ENCODE measurements around the gene EAF1.

The EAF1 gene

DNA sequence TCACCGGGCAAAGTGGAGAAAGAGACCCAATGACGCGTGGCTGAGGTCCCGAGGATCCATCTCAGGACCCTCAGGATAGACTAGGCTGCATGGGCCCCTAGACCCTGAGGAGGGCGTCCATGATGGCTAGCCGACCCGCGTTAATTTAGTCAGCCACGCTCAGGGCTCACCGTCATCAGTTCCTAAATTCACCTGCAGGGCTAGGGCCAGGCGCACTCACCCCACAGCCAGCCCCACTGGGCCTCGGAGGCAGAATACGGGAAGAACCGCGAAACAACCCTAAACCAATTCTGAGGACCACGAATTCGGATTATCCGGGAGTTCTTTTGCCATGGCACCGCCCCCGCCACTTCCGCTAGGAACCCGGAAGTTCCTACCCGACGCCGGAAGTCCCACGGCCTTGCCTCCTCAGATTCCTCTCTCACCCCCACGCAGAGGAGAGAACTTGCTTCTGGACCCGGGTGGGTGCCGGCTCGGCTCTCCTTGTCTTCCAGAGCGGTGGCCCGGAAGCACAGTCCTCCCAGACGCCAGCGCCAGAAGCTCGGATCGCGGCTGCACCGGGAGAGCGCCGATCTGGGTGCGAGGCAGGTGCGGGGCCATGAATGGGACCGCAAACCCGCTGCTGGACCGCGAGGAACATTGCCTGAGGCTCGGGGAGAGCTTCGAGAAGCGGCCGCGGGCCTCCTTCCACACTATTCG, at the start of gene EAF1, which contains the start of gene METTL6:
EAF1 (plus strand) TSS at position 417 of the 699 bp plus-strand sequence; CDS start at position 599, 182 bp downstream.
METTL6 (minus strand) TSS at position 363 of the 699 bp plus-strand sequence. CDS start 1,033 bp downstream, outside the sequence.
- Histone ChIP-seq H3K36me3 (ENCODE audit: insufficient read depth, low read length) (no peaks in the 10 kb centered on the region; the same call in 1 of the 2 replicates), H3K79me2 (ENCODE audit: insufficient read depth, low read length) (peaks cover 75% of the 10 kb centered on the region), H3K4me2 (ENCODE audit: low read depth, low read length, poor library complexity, severe bottlenecking) (peak within 1 kb of the TSS; percentile 88), H3F3A (ENCODE audit: low read depth) (no peaks in the 10 kb centered on the region), H3K4me3 (ENCODE audit: low read length, poor library complexity, severe bottlenecking) (peak within 1 kb of the TSS; percentile 89), H2AFZ (ENCODE audit: low read length) (peak within 1 kb of the TSS; percentile 92), H3K9ac (ENCODE audit: low read depth, low read length, poor library complexity, severe bottlenecking) (peak within 1 kb of the TSS; percentile 79), H3K9me2 (replicated peaks; ENCODE audit: low read depth, low read length) (no peaks in the 10 kb centered on the region), H4K20me1 (ENCODE audit: insufficient read depth, low read length, poor library complexity, severe bottlenecking) (peaks cover 26% of the 10 kb centered on the region), H3K9me3 (ENCODE audit: insufficient read depth, low read depth, low read length) (no peaks in the 10 kb centered on the region), H3K4me1 (ENCODE audit: insufficient read depth, low read length, poor library complexity, severe bottlenecking) (peaks cover 59% of the 10 kb centered on the region), H3K27me3 (ENCODE audit: insufficient read depth, low read length, poor library complexity, severe bottlenecking) (no peaks in the 10 kb centered on the region)
- TF ChIP-seq EZH2phosphoT487 (IDR thresholded peaks at IDR 0.05; ENCODE audit: borderline replicate concordance): no peak
- TF ChIP-seq, protein P1, sequence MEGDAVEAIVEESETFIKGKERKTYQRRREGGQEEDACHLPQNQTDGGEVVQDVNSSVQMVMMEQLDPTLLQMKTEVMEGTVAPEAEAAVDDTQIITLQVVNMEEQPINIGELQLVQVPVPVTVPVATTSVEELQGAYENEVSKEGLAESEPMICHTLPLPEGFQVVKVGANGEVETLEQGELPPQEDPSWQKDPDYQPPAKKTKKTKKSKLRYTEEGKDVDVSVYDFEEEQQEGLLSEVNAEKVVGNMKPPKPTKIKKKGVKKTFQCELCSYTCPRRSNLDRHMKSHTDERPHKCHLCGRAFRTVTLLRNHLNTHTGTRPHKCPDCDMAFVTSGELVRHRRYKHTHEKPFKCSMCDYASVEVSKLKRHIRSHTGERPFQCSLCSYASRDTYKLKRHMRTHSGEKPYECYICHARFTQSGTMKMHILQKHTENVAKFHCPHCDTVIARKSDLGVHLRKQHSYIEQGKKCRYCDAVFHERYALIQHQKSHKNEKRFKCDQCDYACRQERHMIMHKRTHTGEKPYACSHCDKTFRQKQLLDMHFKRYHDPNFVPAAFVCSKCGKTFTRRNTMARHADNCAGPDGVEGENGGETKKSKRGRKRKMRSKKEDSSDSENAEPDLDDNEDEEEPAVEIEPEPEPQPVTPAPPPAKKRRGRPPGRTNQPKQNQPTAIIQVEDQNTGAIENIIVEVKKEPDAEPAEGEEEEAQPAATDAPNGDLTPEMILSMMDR (conservative IDR thresholded peaks at IDR 0.05; ENCODE audit: low read length): peak; percentile 24

DNA sequence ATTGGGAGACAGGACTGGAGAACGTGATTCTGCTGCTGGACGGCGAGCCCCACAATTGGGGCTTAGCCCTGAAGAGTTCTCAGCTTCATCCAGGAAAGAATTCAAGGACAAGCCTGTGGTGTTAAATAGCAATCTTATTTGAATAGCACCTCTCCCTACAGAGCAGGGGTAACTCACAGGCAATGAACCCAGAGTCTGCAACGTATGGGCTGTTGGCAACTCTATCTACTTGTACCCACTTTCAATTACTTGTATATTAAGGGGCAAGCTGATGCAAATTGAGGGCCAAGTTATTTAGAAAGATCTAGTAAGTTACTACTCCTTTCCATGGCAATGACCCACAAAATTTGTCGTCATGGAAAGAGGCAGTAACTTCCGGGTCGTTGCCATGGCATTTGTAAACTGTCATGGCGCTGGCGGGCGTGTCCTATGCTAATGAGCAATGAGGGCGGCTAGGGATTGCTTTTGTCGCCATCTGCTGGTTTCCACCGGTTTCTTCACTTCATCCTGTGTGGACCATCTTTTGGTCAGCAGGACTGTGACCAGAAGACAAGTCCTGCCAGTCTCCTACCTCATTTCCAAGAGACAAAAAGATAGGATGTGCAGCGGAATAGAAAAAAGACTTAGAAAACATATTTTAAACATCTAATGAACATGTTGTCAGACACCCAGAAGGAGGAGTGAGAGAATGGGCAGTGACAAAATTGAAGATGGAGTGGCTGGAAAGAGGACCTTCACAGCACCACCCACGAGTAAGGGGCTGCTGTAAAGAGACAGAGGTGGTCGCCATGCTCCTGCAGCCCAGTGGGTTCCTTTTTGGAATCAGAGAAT, 49.2 kb upstream of the EAF1 start:
- Histone ChIP-seq H3K4me1 (ENCODE audit: insufficient read depth, low read length, poor library complexity, severe bottlenecking) (no peaks in the 10 kb centered on the region), H3F3A (ENCODE audit: low read depth) (no peaks in the 10 kb centered on the region), H3K4me2 (ENCODE audit: low read depth, low read length, poor library complexity, severe bottlenecking) (peak overlapping the region; percentile 47), H3K36me3 (ENCODE audit: insufficient read depth, low read length) (no peaks in the 10 kb centered on the region), H3K9ac (ENCODE audit: low read depth, low read length, poor library complexity, severe bottlenecking) (no peak overlapping the region), H3K9me2 (replicated peaks; ENCODE audit: low read depth, low read length) (no peaks in the 10 kb centered on the region), H3K4me3 (ENCODE audit: low read length, poor library complexity, severe bottlenecking) (no peak overlapping the region), H4K20me1 (ENCODE audit: insufficient read depth, low read length, poor library complexity, severe bottlenecking) (no peaks in the 10 kb centered on the region), H2AFZ (ENCODE audit: low read length) (0 out of 2 replicates have a peak overlapping the region, but pooled peaks have one; percentile 29), H3K79me2 (ENCODE audit: insufficient read depth, low read length) (no peaks in the 10 kb centered on the region), H3K9me3 (ENCODE audit: insufficient read depth, low read depth, low read length) (no peaks in the 10 kb centered on the region), H3K27me3 (ENCODE audit: insufficient read depth, low read length, poor library complexity, severe bottlenecking) (no peaks in the 10 kb centered on the region)
- TF ChIP-seq, protein P1 (conservative IDR thresholded peaks at IDR 0.05; ENCODE audit: low read length): peak; percentile 86
- TF ChIP-seq EZH2phosphoT487 (IDR thresholded peaks at IDR 0.05; ENCODE audit: borderline replicate concordance): no peak

DNA sequence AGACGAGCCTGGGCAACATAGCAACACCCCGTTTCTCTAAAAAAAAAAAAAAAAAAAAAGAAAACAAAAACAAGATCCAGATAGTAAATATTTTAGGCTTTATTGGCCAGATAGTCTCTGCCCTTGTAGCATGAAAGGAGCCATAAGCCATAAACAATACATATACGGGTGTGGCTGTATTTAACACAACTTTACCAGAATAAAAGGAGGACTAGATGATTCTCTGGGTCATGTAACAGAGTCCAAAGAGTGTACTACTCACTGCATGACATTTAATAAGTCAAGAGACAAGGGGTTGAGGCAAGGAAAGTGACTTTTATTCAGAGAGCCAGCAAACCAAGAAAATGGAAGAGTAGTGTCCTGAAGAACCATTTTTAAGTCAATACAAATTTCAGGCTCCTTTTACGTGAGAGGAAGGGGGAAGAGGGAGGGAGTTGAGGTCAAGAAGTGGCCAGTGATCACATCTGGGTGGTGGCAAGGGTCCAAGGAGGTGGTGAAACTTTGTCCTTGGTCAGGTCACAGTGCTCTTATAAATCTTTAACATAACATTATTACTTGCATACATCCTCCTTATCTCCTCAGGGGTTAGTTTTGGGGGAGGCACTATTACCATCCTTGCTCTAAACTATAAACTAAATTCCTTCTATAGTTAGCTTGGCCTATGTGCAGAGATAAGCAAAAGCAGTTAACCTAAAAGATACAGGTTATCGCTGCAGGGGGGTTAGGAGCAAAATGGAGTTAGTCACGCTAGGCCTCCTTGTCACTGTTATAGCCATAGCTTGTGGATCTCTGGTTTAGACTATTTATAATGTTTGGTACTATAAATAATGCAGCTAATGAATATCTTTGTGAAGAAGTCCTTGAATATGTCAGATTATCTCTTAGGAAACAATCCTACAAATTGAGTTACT, 46.2 kb upstream of the EAF1 start:
- Histone ChIP-seq H3K4me3 (ENCODE audit: low read length, poor library complexity, severe bottlenecking) (no peak overlapping the region), H3K9me3 (ENCODE audit: insufficient read depth, low read depth, low read length) (no peaks in the 10 kb centered on the region), H3K4me2 (ENCODE audit: low read depth, low read length, poor library complexity, severe bottlenecking) (no peak overlapping the region), H3K9ac (ENCODE audit: low read depth, low read length, poor library complexity, severe bottlenecking) (no peak overlapping the region), H4K20me1 (ENCODE audit: insufficient read depth, low read length, poor library complexity, severe bottlenecking) (no peaks in the 10 kb centered on the region), H3K4me1 (ENCODE audit: insufficient read depth, low read length, poor library complexity, severe bottlenecking) (no peaks in the 10 kb centered on the region), H3F3A (ENCODE audit: low read depth) (no peaks in the 10 kb centered on the region), H3K36me3 (ENCODE audit: insufficient read depth, low read length) (no peaks in the 10 kb centered on the region), H2AFZ (ENCODE audit: low read length) (no peak overlapping the region), H3K9me2 (replicated peaks; ENCODE audit: low read depth, low read length) (no peaks in the 10 kb centered on the region), H3K27me3 (ENCODE audit: insufficient read depth, low read length, poor library complexity, severe bottlenecking) (no peaks in the 10 kb centered on the region), H3K79me2 (ENCODE audit: insufficient read depth, low read length) (no peaks in the 10 kb centered on the region)
- TF ChIP-seq, protein P1 (conservative IDR thresholded peaks at IDR 0.05; ENCODE audit: low read length): no peak
- TF ChIP-seq EZH2phosphoT487 (IDR thresholded peaks at IDR 0.05; ENCODE audit: borderline replicate concordance): no peak
